ENCODE data around the gene NIPAL1.

DNA sequence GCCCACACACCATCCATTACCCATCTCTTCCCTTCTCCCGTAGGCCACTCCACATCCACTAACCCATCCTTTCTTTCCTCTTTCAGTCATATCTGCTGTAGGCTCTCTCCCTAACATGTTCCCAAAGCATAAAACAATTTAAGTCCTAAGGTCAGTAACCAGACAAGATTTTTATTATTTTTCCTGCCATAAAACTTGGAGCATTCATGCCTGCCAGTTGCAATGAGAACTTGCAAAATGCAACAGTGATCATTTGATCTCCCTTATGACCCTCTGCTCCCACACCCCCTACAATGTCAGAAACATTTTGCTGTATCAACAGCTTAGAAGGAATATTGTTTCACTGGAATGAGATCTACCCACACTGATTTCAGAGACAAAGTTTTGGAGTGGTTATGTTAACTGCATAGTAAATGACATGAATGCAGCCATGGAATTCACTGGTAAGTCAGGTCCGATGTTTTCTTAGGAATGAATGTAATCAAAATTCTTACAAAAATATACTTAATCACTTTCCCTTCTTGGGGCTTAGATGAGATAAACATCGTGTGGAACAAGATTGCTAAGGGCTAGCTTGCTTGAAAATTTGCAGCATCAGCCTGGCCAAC is 5.7 kb downstream of the NIPAL1 start:
- TF ChIP-seq, protein P1, sequence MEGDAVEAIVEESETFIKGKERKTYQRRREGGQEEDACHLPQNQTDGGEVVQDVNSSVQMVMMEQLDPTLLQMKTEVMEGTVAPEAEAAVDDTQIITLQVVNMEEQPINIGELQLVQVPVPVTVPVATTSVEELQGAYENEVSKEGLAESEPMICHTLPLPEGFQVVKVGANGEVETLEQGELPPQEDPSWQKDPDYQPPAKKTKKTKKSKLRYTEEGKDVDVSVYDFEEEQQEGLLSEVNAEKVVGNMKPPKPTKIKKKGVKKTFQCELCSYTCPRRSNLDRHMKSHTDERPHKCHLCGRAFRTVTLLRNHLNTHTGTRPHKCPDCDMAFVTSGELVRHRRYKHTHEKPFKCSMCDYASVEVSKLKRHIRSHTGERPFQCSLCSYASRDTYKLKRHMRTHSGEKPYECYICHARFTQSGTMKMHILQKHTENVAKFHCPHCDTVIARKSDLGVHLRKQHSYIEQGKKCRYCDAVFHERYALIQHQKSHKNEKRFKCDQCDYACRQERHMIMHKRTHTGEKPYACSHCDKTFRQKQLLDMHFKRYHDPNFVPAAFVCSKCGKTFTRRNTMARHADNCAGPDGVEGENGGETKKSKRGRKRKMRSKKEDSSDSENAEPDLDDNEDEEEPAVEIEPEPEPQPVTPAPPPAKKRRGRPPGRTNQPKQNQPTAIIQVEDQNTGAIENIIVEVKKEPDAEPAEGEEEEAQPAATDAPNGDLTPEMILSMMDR (IDR thresholded peaks at IDR 0.05) = no peak
- no peak for TF ChIP-seq POLR2A (IDR thresholded peaks at IDR 0.05)
